ENCODE results near the gene MBP.

Gene MBP

DNA sequence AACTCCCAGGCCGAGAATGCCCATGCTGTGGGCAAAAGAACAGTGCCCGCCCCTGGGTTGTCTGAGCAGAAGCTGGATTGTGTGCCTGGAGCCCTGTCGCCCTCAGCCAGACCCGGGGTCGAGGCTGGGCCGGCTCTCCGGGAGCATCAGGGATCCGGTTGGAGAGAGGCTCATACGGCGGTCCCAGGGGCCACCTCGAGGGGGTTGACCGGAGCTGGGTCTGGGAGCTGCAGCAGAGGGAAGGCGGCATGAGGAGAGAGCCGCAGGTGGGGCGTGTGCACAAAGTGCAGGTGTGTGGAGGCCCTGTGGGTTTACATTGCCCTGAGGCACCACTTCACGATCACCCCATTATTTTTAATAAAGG, 39.5 kb downstream of the MBP start:
- Mint-ChIP-seq H3K4me1 (ENCODE audit: low read depth in 2 of 2) (peaks cover 67 to 80% of the 10 kb centered on the region in 2 donors), H3K4me3 (peak overlapping the region; percentile 59 to 78), H3K27ac (peak overlapping the region; percentile 94 to 98), H3K9me3 (no peaks in the 10 kb centered on the region), H3K36me3 (ENCODE audit: insufficient read depth) (peaks cover 78% of the 10 kb centered on the region), H3K27me3 (no peaks in the 10 kb centered on the region)
- ATAC-seq (replicated peaks): no peak
- DNase-seq: no peak

DNA sequence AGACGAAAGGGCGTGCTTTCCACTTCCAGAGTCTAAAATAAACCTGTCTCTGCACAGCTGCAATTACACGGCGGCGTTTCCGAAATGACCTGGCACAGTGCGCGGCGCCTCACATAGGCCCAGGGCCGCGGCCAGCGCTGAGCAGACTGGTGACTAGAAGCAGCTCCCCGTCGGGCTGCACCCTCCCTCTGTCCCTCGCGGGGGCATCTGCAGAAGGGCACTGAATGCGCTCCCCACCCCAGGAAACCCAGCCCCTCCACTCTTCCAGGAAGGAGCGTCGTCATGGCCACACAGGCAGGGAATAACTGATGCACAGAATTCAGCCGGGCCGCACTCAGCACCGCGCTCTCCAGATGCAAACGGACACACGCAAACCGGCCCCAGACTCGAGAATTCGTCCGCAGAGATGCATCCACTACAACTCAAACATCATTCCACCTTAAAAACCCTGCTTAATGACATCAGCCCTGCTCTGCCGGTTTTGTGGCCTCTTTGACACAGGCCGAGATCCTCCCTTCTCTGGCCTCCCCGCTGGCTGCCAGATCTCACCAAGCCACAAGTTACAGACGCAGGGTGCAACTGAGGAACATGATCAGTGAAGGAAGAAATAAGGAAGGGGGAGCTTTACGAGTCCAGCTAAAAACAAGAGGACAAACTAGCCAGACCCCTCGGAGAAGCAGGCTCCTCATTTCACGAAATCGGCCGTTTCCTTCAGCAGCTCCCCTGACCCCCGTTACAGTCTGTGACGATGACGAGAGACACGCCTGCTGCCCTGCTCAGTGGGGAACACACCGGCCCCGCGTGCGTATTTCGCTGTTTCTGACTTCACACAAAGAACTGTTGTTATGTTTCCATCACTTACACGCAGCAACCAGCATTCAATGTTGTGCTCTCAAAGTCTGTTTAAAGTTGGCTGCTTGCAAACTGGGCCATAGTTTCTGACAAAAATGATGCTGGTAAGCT, 40.2 kb downstream of the MBP start:
- Mint-ChIP-seq H3K27ac (peak overlapping the region; percentile 94 to 98), H3K36me3 (ENCODE audit: insufficient read depth) (peaks cover 73% of the 10 kb centered on the region), H3K27me3 (no peaks in the 10 kb centered on the region), H3K4me1 (ENCODE audit: low read depth in 2 of 2) (peaks cover 62 to 73% of the 10 kb centered on the region in 2 donors), H3K4me3 (peak overlapping the region; percentile 59 to 78), H3K9me3 (no peaks in the 10 kb centered on the region)
- DNase-seq: no peak
- ATAC-seq (replicated peaks): peak; percentile 63

DNA sequence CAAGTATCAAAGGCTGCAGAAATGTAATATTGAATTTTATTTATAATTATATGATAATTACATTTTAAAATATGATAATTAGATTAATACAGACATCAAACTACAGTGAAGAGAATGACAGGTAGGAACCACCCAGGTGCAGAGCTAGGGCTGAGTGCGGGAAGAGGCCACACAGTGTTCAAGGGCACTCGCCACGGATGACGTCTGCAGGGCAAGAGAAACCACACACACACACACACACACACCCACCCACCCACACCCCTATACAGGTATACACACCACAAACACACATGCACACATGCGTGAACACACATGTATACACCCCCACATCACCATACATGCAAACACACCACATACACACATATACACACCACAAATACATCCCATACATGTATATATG, 41.2 kb downstream of the MBP start:
- H3K27ac Mint-ChIP-seq: peak overlapping the region in 1 of 2 donors; percentile 98
- no peaks in the 10 kb centered on the region for H3K27me3 Mint-ChIP-seq
- no peaks in the 10 kb centered on the region for H3K9me3 Mint-ChIP-seq
- no peak for ATAC-seq (replicated peaks)
- no peak for DNase-seq
- peak overlapping the region in 1 of 2 donors; percentile 78 for H3K4me3 Mint-ChIP-seq
- peaks cover 67% of the 10 kb centered on the region for H3K36me3 Mint-ChIP-seq (ENCODE audit: insufficient read depth)
- H3K4me1 Mint-ChIP-seq (ENCODE audit: low read depth in 2 of 2): peaks cover 62 to 71% of the 10 kb centered on the region in 2 donors

DNA sequence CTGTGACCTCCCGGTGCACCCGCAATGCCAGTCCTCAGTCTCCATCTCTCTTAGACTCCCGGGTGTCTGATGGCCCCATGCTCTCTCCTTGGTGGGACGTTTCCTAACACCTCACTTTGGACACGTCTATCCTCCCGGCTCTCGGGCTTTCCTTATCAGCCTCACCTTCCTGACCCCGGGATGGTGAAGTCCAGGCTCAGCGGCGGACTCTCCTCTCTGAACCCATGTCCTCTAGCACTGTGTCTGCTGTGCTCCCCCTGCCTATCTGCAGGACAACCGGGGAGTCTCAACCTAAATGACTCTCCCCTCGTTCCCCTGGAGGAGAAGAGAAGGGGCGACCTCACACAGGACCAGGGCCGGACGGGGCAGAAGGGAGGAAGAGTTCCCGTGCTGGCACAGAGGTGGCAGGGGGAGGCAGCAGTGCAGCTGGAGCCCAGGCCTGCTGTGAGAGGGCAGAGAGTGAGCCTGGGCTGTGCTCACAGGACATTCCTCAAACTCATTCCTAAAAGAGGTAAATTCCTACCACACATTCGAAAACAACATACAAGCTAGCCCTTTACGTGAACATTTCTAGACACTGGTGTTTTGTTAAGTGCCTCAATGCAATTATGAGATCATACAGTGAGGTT, 41.9 kb downstream of the MBP start:
- ATAC-seq (replicated peaks) (no peak), DNase-seq (no peak)
- no peaks in the 10 kb centered on the region for H3K27me3 Mint-ChIP-seq
- H3K36me3 Mint-ChIP-seq (ENCODE audit: insufficient read depth): peaks cover 60% of the 10 kb centered on the region
- peak overlapping the region; percentile 90 to 91 for H3K27ac Mint-ChIP-seq
- no peaks in the 10 kb centered on the region for H3K9me3 Mint-ChIP-seq
- H3K4me1 Mint-ChIP-seq (ENCODE audit: low read depth in 2 of 2): peaks cover 66 to 73% of the 10 kb centered on the region in 2 donors
- H3K4me3 Mint-ChIP-seq: peak overlapping the region; percentile 13 to 41

DNA sequence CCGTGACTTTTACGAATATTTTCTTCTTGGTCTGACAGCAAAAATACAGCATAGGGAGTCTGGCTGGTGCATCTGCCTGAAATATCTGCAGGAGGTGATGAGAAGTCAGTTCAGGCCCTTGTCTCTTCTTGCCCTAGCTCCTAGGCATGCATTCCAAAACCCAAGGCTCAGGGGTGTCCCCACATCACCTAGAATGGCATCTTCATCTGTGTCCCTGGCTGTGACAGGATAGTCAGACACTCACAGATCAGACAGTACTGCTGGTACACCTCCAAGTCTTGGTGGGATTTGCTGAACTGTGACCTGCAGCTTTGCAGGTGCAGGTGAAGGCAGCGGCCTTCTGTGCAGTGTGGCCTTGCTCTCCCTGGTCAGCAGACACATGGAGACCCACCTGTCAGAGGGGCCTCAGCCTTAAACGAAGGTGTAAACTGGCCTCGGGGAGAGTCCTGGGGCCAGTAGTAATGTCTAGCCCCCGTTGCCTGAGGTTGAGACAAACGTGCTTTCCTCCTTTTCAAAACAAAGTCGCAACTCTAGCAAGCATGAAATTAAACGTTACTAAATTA, 42.8 kb downstream of the MBP start:
- H3K27me3 Mint-ChIP-seq: no peaks in the 10 kb centered on the region
- peaks cover 57% of the 10 kb centered on the region for H3K36me3 Mint-ChIP-seq (ENCODE audit: insufficient read depth)
- ATAC-seq (replicated peaks) (no peak), DNase-seq (no peak)
- H3K27ac Mint-ChIP-seq: peak overlapping the region; percentile 90 to 91
- H3K9me3 Mint-ChIP-seq: no peaks in the 10 kb centered on the region
- peaks cover 63 to 72% of the 10 kb centered on the region in 2 donors for H3K4me1 Mint-ChIP-seq (ENCODE audit: low read depth in 2 of 2)
- peak overlapping the region; percentile 13 to 41 for H3K4me3 Mint-ChIP-seq

DNA sequence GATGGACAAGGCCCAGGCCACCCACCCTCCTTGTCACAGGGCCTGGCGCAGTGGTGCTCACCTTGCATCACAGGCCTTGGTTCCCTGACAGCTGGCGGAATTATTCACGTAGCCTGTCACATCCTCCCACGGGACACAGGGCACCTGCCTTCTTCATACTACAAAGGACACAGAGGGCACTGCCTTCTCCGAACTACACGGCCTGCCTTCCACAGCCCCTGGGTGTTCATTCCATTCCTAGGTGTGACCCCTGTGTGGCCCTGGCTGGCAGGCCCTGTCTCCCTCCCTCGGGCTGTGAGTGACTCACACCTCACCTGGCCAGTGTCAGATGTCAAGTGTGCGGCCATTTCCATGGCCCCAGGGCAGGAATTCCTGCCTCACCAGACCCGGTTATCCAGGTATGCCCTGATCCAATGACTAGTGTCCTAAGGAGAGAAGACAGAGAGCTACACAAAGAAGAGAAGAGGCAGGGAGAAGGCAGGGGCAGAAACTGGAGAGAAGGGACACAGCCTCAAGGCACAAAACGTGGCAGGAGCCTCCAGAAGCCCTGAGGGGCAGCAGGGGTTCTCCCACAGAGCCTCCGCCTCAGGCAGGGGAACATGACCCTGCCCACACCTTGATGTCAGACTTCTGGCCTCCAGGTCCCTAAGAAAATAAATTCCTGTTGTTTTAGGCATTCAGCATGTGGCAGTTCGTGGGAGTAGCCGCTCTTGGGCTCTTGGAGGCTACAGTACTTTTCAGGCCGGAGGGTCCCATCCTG, 43.4 kb downstream of the MBP start:
- DNase-seq (no peak), ATAC-seq (replicated peaks) (no peak)
- no peaks in the 10 kb centered on the region for H3K9me3 Mint-ChIP-seq
- H3K27me3 Mint-ChIP-seq: no peaks in the 10 kb centered on the region
- peak overlapping the region in 1 of 2 donors; percentile 37 for H3K4me3 Mint-ChIP-seq
- peaks cover 63 to 72% of the 10 kb centered on the region in 2 donors for H3K4me1 Mint-ChIP-seq (ENCODE audit: low read depth in 2 of 2)
- peaks cover 56% of the 10 kb centered on the region for H3K36me3 Mint-ChIP-seq (ENCODE audit: insufficient read depth)
- H3K27ac Mint-ChIP-seq: peak overlapping the region; percentile 90 to 91

DNA sequence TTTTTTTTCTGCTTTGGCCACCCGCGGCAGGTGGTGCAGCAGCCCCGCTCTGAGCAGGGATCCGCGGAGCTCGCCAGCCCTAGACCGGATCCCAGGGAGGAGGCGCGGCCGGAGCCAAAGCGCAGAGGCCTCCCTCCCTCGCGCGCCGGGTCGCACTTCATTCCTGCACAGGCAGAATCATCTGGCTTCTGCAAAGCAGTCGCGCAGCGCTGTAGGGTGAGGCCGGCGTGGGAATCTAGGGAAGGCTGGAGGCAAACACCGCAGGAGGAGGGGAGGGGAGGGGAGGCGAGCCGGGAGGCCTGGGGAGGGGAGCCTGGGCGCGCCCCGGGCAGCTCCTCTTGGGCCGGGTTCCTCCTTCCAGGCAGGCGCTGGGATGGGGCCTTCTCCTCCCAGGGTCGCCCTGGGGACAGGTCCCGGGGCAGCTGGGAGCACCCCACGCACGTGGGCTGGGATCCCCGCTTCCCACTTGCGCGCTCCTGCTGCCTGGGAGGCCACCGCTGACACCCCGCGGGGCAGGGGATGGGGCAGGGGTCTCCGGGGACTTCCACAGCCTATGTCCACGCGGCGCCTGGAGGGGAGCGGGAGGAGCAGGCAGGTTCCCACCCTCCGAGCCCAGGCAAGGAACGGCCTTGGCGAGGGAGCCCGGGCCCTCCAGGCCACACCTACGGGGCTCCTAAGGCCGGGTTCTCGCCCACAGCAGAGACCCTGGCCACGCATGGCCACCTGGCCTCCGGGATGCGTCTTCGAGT, 45.0 kb downstream of the MBP start:
- no peaks in the 10 kb centered on the region for H3K9me3 Mint-ChIP-seq
- peaks cover 46% of the 10 kb centered on the region for H3K36me3 Mint-ChIP-seq (ENCODE audit: insufficient read depth)
- ATAC-seq (replicated peaks): no peak

DNA sequence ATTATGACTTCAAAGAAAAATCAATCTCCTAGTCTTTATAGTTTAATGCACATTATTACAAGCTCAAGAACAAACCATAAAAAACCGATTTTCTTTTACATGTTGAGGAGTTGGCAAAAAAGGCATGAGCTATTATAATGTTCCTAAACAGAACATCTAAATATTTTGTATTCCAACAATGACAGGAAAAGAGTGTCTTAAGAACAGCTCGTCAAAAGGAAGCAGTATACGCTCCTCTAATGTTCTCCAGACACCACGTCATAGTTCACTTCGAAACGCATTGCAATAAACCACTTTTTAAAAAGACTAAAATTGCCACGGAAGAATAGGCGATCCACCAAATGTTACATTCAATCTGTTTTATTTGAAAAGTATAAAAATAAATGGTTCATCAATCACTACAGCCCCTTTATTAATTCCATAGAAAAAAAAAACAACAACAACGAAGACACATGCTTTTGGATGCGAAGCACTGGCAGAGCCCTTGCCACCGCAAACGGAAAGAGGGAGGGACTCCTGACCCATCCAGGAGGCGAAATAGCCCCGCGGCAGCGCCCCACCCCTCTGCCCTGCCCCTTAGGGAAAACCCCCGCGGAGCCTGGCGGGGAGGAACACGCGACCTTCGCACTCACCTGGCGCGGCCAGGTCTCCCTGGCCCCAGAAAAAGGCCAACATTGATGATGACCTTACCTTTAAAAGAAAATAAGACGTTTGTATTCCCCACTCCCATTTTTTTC, 45.8 kb downstream of the MBP start:
- no peak for DNase-seq
- no peak for ATAC-seq (replicated peaks)
- Mint-ChIP-seq H3K4me3 (no peak overlapping the region), H3K36me3 (ENCODE audit: insufficient read depth) (peaks cover 41% of the 10 kb centered on the region), H3K27me3 (no peaks in the 10 kb centered on the region), H3K27ac (peak overlapping the region; percentile 67 to 90), H3K4me1 (ENCODE audit: low read depth in 2 of 2) (peaks cover 65 to 76% of the 10 kb centered on the region in 2 donors), H3K9me3 (no peaks in the 10 kb centered on the region)

More for the DNA sequence above, 45.0 kb downstream of the MBP start:
- DNase-seq: no peak
- Mint-ChIP-seq H3K4me1 (ENCODE audit: low read depth in 2 of 2) (peaks cover 65 to 77% of the 10 kb centered on the region in 2 donors), H3K27me3 (no peaks in the 10 kb centered on the region), H3K27ac (peak overlapping the region in 1 of 2 donors; percentile 67), H3K4me3 (no peak overlapping the region)

DNA sequence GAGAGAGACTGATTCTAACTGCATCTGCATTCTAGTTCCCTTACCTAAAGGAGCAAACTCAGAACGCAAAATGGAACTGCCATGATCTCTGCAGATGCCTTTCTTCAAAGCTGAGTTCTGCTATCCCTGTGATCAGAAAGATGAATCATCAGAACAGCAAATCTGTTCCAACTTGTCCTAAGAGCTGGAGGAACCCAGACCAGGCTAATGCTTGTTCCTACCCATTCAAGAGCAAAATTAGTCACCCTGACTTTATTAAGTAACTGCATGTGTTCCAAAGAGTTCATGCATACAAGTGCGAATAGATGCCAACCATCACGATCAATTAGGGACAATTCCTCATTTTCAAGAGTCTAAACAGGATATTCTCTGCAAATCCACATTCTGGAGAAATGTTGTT, 46.5 kb downstream of the MBP start:
- Mint-ChIP-seq H3K4me3 (no peak overlapping the region), H3K9me3 (no peaks in the 10 kb centered on the region), H3K27ac (peak overlapping the region; percentile 67 to 90), H3K4me1 (ENCODE audit: low read depth in 2 of 2) (peaks cover 65 to 76% of the 10 kb centered on the region in 2 donors), H3K36me3 (ENCODE audit: insufficient read depth) (peaks cover 41% of the 10 kb centered on the region), H3K27me3 (no peaks in the 10 kb centered on the region)
- DNase-seq (no peak), ATAC-seq (replicated peaks) (no peak)

DNA sequence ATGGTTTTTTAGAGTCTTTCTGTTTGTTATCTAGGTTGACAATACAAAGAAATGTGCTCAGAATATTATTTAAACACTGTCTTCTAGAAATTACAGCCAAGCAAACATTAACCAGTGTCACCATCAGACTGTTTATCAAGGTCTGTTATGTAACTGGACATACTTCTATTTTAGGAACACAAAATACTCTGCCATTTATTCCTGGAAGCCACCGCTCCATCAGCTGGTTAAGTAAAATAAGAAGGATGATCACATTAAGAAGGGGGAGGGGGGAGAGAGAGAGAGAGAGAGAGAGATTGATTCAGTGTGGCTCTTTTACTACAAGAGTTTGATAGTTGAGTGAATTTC, 47.9 kb downstream of the MBP start:
- Mint-ChIP-seq H3K36me3 (ENCODE audit: insufficient read depth) (peaks cover 33% of the 10 kb centered on the region), H3K9me3 (no peaks in the 10 kb centered on the region), H3K4me1 (ENCODE audit: low read depth in 2 of 2) (peaks cover 64 to 76% of the 10 kb centered on the region in 2 donors), H3K4me3 (peak overlapping the region; percentile 54 to 70), H3K27ac (peak overlapping the region; percentile 67 to 90), H3K27me3 (no peaks in the 10 kb centered on the region)
- DNase-seq: no peak
- no peak for ATAC-seq (replicated peaks)

DNA sequence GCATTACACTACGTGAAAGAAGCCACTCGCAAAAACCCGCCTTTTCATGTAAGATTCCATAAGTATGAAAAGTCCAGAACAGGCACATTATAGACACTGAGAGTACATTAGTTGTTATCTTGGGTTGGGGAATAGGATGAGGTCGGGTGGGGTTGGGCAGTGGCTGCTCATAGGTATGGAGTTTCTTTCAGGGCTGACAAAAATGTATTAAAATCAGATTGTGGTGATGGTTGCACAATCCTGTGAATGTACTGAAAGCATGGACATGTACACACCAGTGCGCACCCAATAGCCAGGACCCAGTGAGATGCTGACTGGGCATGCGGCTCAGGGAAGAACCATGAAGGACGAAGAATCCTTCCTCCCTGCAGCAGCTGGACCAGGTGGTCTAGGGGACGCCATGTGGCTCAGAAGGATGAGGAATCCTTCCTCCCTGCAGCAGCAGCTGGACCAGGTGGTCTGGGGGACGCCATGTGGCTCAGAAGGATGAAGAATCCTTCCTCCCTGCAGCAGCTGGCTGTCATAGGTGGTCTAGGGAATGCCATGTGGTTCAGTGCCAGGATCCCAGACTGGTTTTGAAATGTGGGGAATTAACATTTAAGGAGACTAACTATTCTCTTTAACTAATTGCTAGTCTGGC, 50.1 kb downstream of the MBP start:
- Mint-ChIP-seq H3K4me3 (peak overlapping the region in 1 of 2 donors; percentile 46), H3K27me3 (no peaks in the 10 kb centered on the region), H3K9me3 (no peaks in the 10 kb centered on the region), H3K36me3 (ENCODE audit: insufficient read depth) (peaks cover 38% of the 10 kb centered on the region), H3K27ac (peak overlapping the region; percentile 67 to 90), H3K4me1 (ENCODE audit: low read depth in 2 of 2) (peaks cover 77 to 88% of the 10 kb centered on the region in 2 donors)
- no peak for ATAC-seq (replicated peaks)
- DNase-seq: no peak

DNA sequence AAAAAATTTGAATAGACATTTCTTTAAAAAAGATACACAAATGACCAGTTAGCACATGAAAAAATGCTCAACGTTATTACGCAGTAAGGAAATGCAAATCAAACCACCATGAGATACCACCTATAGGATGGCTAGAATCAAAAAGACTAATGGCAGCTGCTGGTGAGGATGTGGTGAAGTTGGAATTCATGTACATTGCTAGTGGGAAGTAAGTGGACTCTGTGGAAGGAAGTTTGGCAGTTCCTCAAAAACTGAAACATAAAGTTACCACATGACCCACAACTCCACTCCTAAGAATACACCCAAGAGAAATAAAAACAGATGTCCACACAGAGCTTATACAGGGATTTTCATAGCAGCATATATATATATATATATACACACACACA, 51.2 kb downstream of the MBP start:
- no peak for DNase-seq
- H3K27ac Mint-ChIP-seq: peak overlapping the region; percentile 67 to 90
- no peaks in the 10 kb centered on the region for H3K9me3 Mint-ChIP-seq
- peak overlapping the region; percentile 68 to 75 for H3K4me3 Mint-ChIP-seq
- peaks cover 36% of the 10 kb centered on the region for H3K36me3 Mint-ChIP-seq (ENCODE audit: insufficient read depth)
- peaks cover 79 to 90% of the 10 kb centered on the region in 2 donors for H3K4me1 Mint-ChIP-seq (ENCODE audit: low read depth in 2 of 2)
- ATAC-seq (replicated peaks): no peak
- no peaks in the 10 kb centered on the region for H3K27me3 Mint-ChIP-seq
